ENCODE data around the gene ADAMTS7. TPM values are rescaled to one million over a fixed set of nuclear protein-coding genes. Genes with fewer than 3 reads are reported as not detected.
"Not testable (repeated sequence)": the region's sequence is repeated elsewhere in the genome, so short reads cannot be mapped to it uniquely, and the experiment has no call there.

The ADAMTS7 gene
- total RNA-seq, 4 donors from 2014 or later: 0.29 to 21.4 (median 7.5) TPM

- TF ChIP-seq POLR2A (IDR thresholded peaks at IDR 0.05): no peak
- no peak for TF ChIP-seq CTCF (IDR thresholded peaks at IDR 0.05)
- DNase-seq: no peak
- intact Hi-C loops (cut with DNase I; ENCODE audit: low total_unique reads): no loop called here
Observed at GRCh38 chr15:78768531-78769408, 42.5 kb downstream of the ADAMTS7 start.

DNA sequence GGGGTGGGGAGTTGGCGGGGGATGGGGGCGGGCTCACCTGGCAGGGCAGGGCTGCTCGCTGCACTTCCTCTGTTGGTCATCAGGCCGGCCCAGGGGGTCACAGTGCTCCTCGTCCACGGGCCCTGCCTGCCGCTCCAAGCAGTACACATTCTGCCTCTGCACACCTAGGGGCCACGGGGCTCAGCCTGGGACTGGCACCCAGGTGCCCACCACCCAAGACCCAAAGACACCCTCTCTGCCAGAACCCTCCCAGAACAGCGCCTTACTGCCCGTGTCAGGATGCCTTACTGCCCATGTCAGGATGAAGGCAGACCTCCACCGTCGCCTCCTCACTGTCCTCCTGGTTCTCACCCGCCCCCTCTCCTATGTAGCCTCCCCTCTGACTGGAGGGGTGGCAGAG is 43.2 kb downstream of the ADAMTS7 start:
- H3K4me1 ChIP-seq: no peaks in the 10 kb centered on the region
- H3K27ac ChIP-seq: no peak overlapping the region
- no peaks in the 10 kb centered on the region for H3K27me3 ChIP-seq
- no peak for DNase-seq
- TF ChIP-seq CTCF (IDR thresholded peaks at IDR 0.05) (no peak), POLR2A (IDR thresholded peaks at IDR 0.05) (no peak)
- no peak overlapping the region for H3K4me3 ChIP-seq
- no peaks in the 10 kb centered on the region for H3K36me3 ChIP-seq
- no peaks in the 10 kb centered on the region for H3K9me3 ChIP-seq
- intact Hi-C loops (cut with DNase I; ENCODE audit: low total_unique reads): no loop called here

More at GRCh38 chr15:78768531-78769408, 42.5 kb downstream of the ADAMTS7 start:
- Histone ChIP-seq H3K36me3 (no peaks in the 10 kb centered on the region), H3K4me3 (no peak overlapping the region), H3K9me3 (no peaks in the 10 kb centered on the region), H3K27ac (no peak overlapping the region), H3K27me3 (no peaks in the 10 kb centered on the region), H3K4me1 (no peaks in the 10 kb centered on the region)

GRCh38 chr15:78767331-78767951 is 43.8 kb downstream of the ADAMTS7 start:
- TF ChIP-seq CTCF (IDR thresholded peaks at IDR 0.05) (no peak), POLR2A (IDR thresholded peaks at IDR 0.05) (no peak)
- intact Hi-C loops (cut with DNase I; ENCODE audit: low total_unique reads): no loop called here

DNA sequence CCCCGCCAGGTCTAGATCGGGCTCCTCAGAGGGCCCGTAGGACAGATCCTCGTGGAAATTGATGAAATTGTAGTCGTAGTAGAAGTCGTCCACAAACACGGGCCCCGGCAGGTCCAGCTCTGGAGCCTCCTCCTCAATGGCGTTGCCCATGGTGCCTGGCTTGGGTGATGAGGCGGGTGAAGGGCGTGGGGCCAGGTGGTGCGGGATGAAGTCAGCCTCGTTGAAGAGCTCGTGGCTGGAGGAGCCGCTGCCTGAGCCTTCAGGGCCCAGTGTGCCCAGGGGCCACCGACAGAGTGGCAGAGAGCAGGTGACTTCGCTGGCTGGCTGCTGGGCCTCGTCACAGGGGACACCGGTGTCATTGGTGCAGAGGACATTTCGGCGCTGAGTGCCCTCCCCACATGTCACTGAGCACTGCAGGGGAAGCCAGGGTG is 44.6 kb downstream of the ADAMTS7 start:
- DNase-seq: peak; percentile 9 to 11
- H3K27me3 ChIP-seq; H3K36me3 ChIP-seq; intact Hi-C loops (cut with DNase I; ENCODE audit: low total_unique reads); H3K4me3 ChIP-seq; H3K9me3 ChIP-seq; H3K27ac ChIP-seq; H3K4me1 ChIP-seq: not testable (repeated sequence)

More at GRCh38 chr15:78767331-78767951, 43.8 kb downstream of the ADAMTS7 start:
- Histone ChIP-seq H3K9me3 (no peaks in the 10 kb centered on the region), H3K4me3 (no peak overlapping the region), H3K27ac (no peak overlapping the region), H3K36me3 (no peaks in the 10 kb centered on the region), H3K4me1 (no peaks in the 10 kb centered on the region), H3K27me3 (no peaks in the 10 kb centered on the region)
- DNase-seq: peak in 1 of 2 donors; percentile 7

GRCh38 chr15:78766041-78766440 is 45.2 kb downstream of the ADAMTS7 start:
- Histone ChIP-seq H3K36me3 (no peaks in the 10 kb centered on the region), H3K27me3 (no peaks in the 10 kb centered on the region), H3K4me1 (no peaks in the 10 kb centered on the region), H3K9me3 (no peaks in the 10 kb centered on the region), H3K4me3 (no peak overlapping the region), H3K27ac (no peak overlapping the region)
- TF ChIP-seq CTCF (IDR thresholded peaks at IDR 0.05) (no peak), POLR2A (IDR thresholded peaks at IDR 0.05) (no peak)
- intact Hi-C loops (cut with DNase I; ENCODE audit: low total_unique reads): no loop called here
- peak; percentile 7 to 16 for DNase-seq

DNA sequence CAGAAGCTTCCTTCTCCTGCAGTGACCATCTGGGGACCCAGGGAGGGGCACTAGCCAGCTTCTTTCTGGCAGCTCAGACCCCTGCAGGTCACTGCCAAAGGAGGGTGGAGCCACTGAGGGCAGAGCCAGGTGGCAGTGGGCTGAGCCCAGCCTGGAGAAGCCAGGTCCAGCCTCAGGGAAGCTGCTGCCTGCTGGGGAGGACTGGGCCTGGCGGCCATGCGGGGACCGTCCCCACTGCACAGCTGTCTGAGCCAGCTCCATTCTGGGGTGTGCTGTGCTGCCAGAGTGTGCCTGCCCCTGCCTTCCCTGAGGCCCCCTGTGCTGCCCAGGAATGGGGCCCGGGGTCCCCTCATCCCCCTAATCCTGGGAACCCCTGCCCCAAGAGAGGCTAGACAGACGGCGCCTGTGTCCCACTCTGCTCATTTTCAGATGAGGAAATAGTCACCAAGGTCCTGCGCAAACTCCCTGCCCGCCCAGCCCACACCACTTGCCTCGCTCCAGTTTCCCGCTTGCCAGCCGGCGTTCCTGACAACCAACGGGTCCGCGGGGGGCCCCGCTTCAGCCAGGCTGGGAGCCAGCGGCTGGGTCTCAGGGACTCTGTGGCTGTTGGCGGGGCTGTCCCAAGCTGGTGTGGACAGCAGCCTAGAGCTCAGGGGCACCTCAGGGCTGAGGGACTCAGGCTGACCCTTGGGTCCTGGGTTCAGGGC is 46.0 kb downstream of the ADAMTS7 start:
- H3K9me3 ChIP-seq; H3K4me3 ChIP-seq; H3K4me1 ChIP-seq; H3K36me3 ChIP-seq; intact Hi-C loops (cut with DNase I; ENCODE audit: low total_unique reads); H3K27me3 ChIP-seq; H3K27ac ChIP-seq: not testable (repeated sequence)
- peak; percentile 8 to 9 for DNase-seq

DNA sequence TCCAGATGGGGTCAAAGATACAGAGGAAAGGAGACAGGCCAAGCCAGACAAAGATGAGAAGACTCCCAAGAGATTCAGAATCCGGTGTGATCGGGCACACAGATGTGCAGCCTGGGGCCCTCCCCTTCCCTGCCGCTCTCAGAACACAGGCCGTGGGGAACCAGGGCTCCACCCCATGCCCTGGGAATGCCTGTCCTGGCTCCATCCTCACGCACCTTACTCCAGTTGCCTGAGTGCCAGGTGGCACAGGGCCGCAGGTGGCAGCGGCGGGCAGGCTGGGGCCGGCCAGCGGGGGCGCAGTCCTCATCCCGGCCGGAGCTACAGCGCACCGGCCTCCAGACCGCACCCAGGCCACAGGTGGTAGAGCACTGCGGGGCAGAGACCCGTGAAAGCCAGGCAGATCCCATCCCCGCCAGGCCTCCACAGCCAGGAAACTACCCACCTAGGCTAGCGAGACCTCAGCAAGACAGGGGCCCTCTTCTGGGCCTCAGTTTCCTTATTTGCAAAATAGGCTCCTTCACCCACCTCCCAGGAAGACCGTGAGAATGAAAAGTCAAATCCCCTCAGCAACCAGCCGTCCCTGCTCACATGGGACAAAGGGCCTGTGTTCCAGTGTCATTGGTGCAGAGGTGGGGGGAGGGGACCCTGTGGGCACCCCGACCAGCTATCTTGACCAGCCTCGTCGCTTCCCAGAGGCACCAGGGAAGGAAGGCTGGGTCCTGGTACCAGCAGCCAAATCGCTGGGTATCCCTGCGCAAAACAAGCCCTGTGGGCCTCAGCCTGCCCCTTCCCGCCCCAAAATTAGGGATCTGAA is 46.7 kb downstream of the ADAMTS7 start:
- DNase-seq: peak; percentile 9 to 12
- intact Hi-C loops (cut with DNase I; ENCODE audit: low total_unique reads); H3K4me3 ChIP-seq; H3K4me1 ChIP-seq; H3K9me3 ChIP-seq; H3K36me3 ChIP-seq; H3K27ac ChIP-seq; H3K27me3 ChIP-seq: not testable (repeated sequence)

Measured in uterus (tissue), 4 donors.